Ascending aorta (tissue), 2 donors: ENCODE results near the gene ARHGAP9. TPM values are rescaled to one million over a fixed set of nuclear protein-coding genes. Genes with fewer than 3 reads are reported as not detected.

ENCODE experiments used
- DNase-seq, 2 donors: peaks; one replicate each; pipeline ENCODE4 v3.0.0-alpha.2; 2019; ENCODE audit warnings: low spot score in 2 of 2
- H3K27ac ChIP-seq, 2 donors: fragments of 200-600 bp; sonication (generic); one replicate each; pipeline ENCODE4 v1.5.1; 2016 to 2017; ENCODE audit warnings: mild to moderate bottlenecking in 1 of 2
- H3K27me3 ChIP-seq: fragments of 200-600 bp; sonication (generic); one replicate; pipeline ENCODE4 v1.5.1; 2017
- H3K36me3 ChIP-seq, 2 donors: fragments of 200-600 bp; sonication (generic); one replicate each; pipeline ENCODE4 v1.5.1; 2016
- H3K4me1 ChIP-seq, 2 donors: fragments of 200-600 bp; sonication (generic); one replicate each; pipeline ENCODE4 v1.5.1; 2016 to 2017; ENCODE audit warnings: mild to moderate bottlenecking in 1 of 2
- H3K4me3 ChIP-seq, 2 donors: fragments of 200-600 bp; sonication (generic); one replicate each; pipeline ENCODE4 v1.5.1; 2016 to 2017; ENCODE audit warnings: mild to moderate bottlenecking in 1 of 2
- H3K9me3 ChIP-seq, 2 donors: fragments of 200-600 bp; sonication (generic); one replicate each; pipeline ENCODE4 v1.5.1; 2016
- intact Hi-C: fragments of 100-400 bp; cut with DNase I; formaldehyde crosslinking; loops from one replicate; pipeline ENCODE4 v1.15.1; 2023
- total RNA-seq: library from RNA; depleted of rRNA; stranded (reverse); fragments of >200 nt; gene quantifications from one replicate; pipeline ENCODE4 v1.1.0, GENCODE V29; 2016
- TF ChIP-seq, protein P1 (sequence below), 3 experiments: fragments of 200-600 bp in 2 of 3; fragments of 450-650 bp in 1 of 3; sonication (generic) in 2 of 3; IDR thresholded peaks; one replicate each; pipeline ENCODE4 v1.5.1; 2016 to 2019; ENCODE audit warnings: antibody characterized with exemption in 3 of 3, mild to moderate bottlenecking in 1 of 3, moderate library complexity in 1 of 3

Gene ARHGAP9
- total RNA-seq, 1 donor from 2014 or later = 21.6 TPM

DNA sequence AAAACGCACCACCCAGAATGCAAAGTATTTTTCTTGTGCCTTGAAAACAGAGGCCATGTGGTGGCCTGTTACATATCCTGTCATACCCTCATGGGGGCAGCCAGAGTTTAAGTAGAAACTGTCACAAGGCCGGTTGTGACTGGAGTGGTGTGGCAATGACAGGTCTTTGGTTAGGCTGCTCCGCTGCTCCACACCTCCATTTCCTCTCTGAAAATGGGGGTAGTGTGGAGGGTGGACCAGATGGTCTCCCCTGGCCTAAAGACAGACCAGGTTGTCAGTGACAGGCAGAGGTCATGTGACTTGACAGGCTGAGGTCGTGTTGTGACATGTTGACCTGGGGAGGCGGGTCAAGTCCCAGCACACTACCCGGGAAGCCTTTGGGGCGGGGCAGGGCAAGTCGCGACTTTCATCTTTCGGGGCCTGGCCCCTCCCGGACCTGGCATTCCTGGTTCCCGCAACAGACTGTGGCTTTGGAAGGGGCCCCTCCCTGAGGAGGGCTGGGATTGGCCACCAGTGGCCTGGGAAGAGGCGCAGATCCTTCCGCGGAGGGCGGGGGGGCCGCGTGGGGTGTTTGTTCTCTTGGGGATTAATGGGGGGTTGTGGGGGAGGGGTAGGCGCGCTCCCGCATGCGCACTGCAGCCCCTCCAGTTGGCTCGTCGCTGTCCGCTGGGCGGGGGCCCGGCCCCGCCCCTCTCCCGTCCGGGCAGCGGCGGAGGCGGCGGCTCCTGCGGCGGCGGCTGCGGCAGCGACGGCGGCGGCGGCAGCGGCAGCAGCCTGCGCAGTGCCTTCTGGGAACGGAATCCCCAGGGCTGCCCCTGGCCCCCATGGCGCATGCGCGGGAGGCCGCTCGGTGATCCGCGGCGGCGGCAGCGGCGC is 42.6 kb upstream of the ARHGAP9 start, which contains the start of gene MBD6:
MBD6 (plus strand) TSS at position 814 of the 876 bp plus-strand sequence. CDS start 1,480 bp downstream, outside the sequence.
- H3K9me3 ChIP-seq = no peaks in the 10 kb centered on the region
- peak within 1 kb of the TSS; percentile 97 to 99 for H3K27ac ChIP-seq
- TF ChIP-seq, protein P1, sequence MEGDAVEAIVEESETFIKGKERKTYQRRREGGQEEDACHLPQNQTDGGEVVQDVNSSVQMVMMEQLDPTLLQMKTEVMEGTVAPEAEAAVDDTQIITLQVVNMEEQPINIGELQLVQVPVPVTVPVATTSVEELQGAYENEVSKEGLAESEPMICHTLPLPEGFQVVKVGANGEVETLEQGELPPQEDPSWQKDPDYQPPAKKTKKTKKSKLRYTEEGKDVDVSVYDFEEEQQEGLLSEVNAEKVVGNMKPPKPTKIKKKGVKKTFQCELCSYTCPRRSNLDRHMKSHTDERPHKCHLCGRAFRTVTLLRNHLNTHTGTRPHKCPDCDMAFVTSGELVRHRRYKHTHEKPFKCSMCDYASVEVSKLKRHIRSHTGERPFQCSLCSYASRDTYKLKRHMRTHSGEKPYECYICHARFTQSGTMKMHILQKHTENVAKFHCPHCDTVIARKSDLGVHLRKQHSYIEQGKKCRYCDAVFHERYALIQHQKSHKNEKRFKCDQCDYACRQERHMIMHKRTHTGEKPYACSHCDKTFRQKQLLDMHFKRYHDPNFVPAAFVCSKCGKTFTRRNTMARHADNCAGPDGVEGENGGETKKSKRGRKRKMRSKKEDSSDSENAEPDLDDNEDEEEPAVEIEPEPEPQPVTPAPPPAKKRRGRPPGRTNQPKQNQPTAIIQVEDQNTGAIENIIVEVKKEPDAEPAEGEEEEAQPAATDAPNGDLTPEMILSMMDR (IDR thresholded peaks at IDR 0.05) = no peak
- peak within 1 kb of the TSS; percentile 80 to 81 for H3K4me3 ChIP-seq
- peak; percentile 63 to 96 for DNase-seq
- intact Hi-C loops = loop anchor here (1.0 to 5.0 kb wide), 4 partner anchors 25 to 1405 kb away; partner anchors contain the start of genes DCTN2, NAB2, RPL41 and ZC3H10
- H3K4me1 ChIP-seq = peaks cover 29 to 52% of the 10 kb centered on the region in 2 donors
- H3K36me3 ChIP-seq = peaks cover 27 to 32% of the 10 kb centered on the region in 2 donors
- H3K27me3 ChIP-seq = no peaks in the 10 kb centered on the region

DNA sequence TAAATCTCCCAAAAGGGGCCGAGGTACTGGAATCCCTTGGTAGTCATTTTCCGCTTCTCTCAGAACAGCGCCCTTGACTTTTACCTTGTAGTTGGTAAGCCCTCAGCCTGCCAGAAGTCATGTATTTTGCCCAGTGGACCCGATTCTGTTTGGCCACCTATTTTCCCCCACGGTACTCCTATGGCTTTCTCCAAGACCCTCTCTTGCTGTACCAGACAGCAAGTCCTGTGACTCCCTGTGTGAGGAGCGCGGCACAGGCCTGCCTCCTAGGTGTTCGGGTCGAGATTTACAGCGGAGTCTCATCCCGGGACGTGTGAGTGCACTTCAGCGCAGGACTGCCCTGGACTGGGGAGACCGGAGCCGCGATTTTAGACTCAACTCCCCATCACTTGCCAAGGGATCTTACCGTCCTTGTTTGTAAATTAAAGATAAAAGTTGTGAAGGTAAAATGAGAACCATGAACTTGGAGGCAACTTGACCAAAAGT is 41.9 kb upstream of the ARHGAP9 start:
- intact Hi-C loops = loop anchor here (1.0 to 5.0 kb wide), 5 partner anchors 26 to 1404 kb away; partner anchors contain the start of genes DCTN2, MARS1, NAB2 and RPL41
- Histone ChIP-seq H3K4me1 (peaks cover 29 to 54% of the 10 kb centered on the region in 2 donors), H3K4me3 (peak overlapping the region; percentile 80 to 81)

DNA sequence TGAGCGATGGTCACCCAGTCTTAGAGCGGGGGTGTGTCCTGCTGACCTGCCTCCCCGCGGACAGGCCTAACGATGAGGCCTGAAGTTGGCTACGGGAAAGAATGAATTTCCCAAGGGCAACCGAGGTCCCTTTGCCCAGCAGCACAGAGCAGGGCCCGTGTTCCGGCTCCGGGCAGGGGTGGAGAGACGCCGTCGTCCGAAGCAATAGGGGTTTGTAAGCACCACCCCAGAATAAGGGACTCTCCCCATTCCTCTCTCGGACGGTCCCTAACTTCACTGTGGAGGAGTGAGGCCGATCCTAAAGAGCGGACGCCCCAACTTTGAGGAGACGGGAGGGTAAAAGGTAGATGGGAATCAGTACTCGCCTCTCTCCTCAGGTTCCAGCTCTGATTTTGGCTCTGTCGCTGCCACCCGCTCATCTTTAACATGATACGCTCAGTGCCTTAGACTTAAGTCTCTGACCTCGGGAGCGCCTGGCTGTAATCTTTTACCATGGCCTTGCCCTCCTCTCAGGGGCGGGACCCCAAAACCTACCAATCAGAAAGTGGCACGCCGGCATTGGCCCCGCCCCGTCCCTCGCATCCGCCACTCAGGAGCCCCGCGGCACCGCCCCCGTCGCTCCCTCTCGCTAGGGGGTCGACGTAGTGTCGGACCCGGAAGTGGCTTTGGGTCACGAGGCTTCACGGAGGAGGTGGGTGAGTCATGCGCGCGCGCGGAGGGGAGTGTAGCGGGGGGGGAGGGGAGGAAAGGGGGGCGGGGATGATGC is 40.6 kb upstream of the ARHGAP9 start, which contains the start of gene DDIT3:
DDIT3 (minus strand) TSS at position 462 of the 766 bp plus-strand sequence. CDS start 3,108 bp downstream, outside the sequence.
- Histone ChIP-seq H3K9me3 (no peaks in the 10 kb centered on the region), H3K36me3 (peaks cover 26 to 32% of the 10 kb centered on the region in 2 donors), H3K27me3 (no peaks in the 10 kb centered on the region), H3K4me3 (peak within 1 kb of the TSS; percentile 73 to 91), H3K27ac (peak within 1 kb of the TSS; percentile 98 to 99), H3K4me1 (peaks cover 29 to 51% of the 10 kb centered on the region in 2 donors)
- peak; percentile 98 to 100 for DNase-seq
- intact Hi-C loops = loop anchor here (1.0 to 5.0 kb wide), 5 partner anchors 31 to 1403 kb away; partner anchors contain the start of genes MARS1, NAB2, RPL41 and ZC3H10
- TF ChIP-seq, protein P1 (IDR thresholded peaks at IDR 0.05) = no peak

More for the DNA sequence above, 41.9 kb upstream of the ARHGAP9 start:
- no peak for DNase-seq
- Histone ChIP-seq H3K9me3 (no peaks in the 10 kb centered on the region), H3K27ac (peak overlapping the region; percentile 97 to 99), H3K27me3 (no peaks in the 10 kb centered on the region), H3K36me3 (peaks cover 25 to 32% of the 10 kb centered on the region in 2 donors)
- TF ChIP-seq, protein P1 (IDR thresholded peaks at IDR 0.05) = no peak

DNA sequence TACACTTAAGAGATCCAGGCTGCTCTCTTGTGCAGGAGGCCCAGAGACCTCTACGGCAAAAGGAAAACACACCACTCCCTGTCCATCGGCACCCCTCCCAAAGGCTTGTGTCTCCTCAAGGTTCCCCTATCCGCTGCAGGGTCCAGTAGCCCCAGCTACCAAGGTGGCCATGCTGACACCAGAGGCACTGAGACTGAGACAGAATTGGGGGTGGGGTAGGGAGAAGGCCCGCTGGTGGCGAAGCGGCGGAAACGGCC is 40.1 kb upstream of the ARHGAP9 start:
- intact Hi-C loops = loop anchor here (1.0 to 5.0 kb wide), 5 partner anchors 31 to 1402 kb away; partner anchors contain the start of genes MARS1, NAB2, RPL41 and ZC3H10
- DNase-seq = peak in 1 of 2 donors; percentile 32
- TF ChIP-seq, protein P1 (IDR thresholded peaks at IDR 0.05) = no peak

More for the DNA sequence above, 40.1 kb upstream of the ARHGAP9 start:
- Histone ChIP-seq H3K36me3 (peaks cover 26 to 32% of the 10 kb centered on the region in 2 donors), H3K27me3 (no peaks in the 10 kb centered on the region), H3K27ac (peak overlapping the region; percentile 94 to 98), H3K9me3 (no peaks in the 10 kb centered on the region), H3K4me1 (peaks cover 29 to 46% of the 10 kb centered on the region in 2 donors), H3K4me3 (peak overlapping the region; percentile 73 to 91)
